Body of pancreas (tissue), 4 donors: ENCODE measurements around the gene ATP1A2.

ENCODE experiments used
- CTCF ChIP-seq, 7 experiments: fragments of 450-650 bp in 4 of 7; fragments of 200-600 bp in 3 of 7; sonication (generic) in 3 of 7; IDR thresholded peaks; one replicate each; pipeline ENCODE4 v1.5.1; 2016 to 2019; ENCODE audit warnings: antibody characterized with exemption in 7 of 7
- POLR2A ChIP-seq, 3 donors: fragments of 450-650 bp; IDR thresholded peaks; one replicate each; pipeline ENCODE4 v1.6.1; 2016; ENCODE audit warnings: antibody characterized with exemption in 3 of 3, mild to moderate bottlenecking in 2 of 3

- no peak for TF ChIP-seq POLR2A (IDR thresholded peaks at IDR 0.05)
- no peak for TF ChIP-seq CTCF (IDR thresholded peaks at IDR 0.05)
Observed at GRCh38 chr1:160133990-160134770, 18.6 kb downstream of the ATP1A2 start.
